ENCODE data around the gene CLNK. TPM values are rescaled to one million over a fixed set of nuclear protein-coding genes. Genes with fewer than 3 reads are reported as not detected.

Gene CLNK
- total RNA-seq, 2 experiments from 2014 or later: 0.05 to 0.17 TPM

DNA sequence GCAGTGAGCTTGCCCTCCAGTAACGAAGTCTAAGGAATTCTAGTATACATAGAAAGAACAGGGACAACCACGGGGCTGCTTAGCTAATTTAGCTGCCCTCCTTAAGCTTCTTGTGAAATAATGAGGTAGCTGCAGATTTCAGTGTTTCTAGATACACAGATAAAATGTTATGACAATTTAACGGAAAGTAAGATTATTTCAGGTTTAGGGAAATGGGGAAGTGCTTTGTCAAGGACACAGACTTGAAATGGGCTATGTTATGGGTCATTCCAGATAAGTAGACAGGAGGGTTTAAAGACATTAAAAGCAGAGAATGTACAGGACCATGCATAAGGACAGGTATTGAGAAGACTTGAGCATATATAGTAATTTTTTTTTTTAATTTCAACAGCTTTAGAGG, 193.2 kb downstream of the CLNK start:
- no peaks in the 10 kb centered on the region for H3K9me3 Mint-ChIP-seq
- Histone ChIP-seq H3K4me3 (ENCODE audit: low read length) (no peak overlapping the region), H3K36me3 (ENCODE audit: insufficient read depth, low read length) (no peaks in the 10 kb centered on the region), H3K9me3 (ENCODE audit: control insufficient read depth in 1 of 2, insufficient read depth in 1 of 2, low read length in 2 of 2) (no peaks in the 10 kb centered on the region), H3K4me1 (ENCODE audit: insufficient read depth, low read length) (no peaks in the 10 kb centered on the region), H3K27me3 (ENCODE audit: control insufficient read depth in 1 of 2, insufficient read depth in 2 of 2, low read length in 2 of 2) (peaks cover 2 to 5% of the 10 kb centered on the region in 2 experiments), H3K27ac (ENCODE audit: low read depth in 1 of 2, low read length in 2 of 2) (no peak overlapping the region)
- intact Hi-C loops (cut with DNase I, micrococcal nuclease): no loop called here
- no peak overlapping the region for H3K27ac Mint-ChIP-seq
- no peak for DNase-seq
- ChIA-PET POLR2A (no interaction called here), CTCF (no interaction called here)
- no peaks in the 10 kb centered on the region for H3K4me1 Mint-ChIP-seq (ENCODE audit: low read depth)
- no peak overlapping the region for H3K4me3 Mint-ChIP-seq
- TF ChIP-seq, protein P1, sequence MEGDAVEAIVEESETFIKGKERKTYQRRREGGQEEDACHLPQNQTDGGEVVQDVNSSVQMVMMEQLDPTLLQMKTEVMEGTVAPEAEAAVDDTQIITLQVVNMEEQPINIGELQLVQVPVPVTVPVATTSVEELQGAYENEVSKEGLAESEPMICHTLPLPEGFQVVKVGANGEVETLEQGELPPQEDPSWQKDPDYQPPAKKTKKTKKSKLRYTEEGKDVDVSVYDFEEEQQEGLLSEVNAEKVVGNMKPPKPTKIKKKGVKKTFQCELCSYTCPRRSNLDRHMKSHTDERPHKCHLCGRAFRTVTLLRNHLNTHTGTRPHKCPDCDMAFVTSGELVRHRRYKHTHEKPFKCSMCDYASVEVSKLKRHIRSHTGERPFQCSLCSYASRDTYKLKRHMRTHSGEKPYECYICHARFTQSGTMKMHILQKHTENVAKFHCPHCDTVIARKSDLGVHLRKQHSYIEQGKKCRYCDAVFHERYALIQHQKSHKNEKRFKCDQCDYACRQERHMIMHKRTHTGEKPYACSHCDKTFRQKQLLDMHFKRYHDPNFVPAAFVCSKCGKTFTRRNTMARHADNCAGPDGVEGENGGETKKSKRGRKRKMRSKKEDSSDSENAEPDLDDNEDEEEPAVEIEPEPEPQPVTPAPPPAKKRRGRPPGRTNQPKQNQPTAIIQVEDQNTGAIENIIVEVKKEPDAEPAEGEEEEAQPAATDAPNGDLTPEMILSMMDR (IDR thresholded peaks at IDR 0.05): no peak
- H3K27me3 Mint-ChIP-seq: peaks cover 10% of the 10 kb centered on the region
- no peak for ATAC-seq (ENCODE audit: poor library complexity)
- H3K36me3 Mint-ChIP-seq (ENCODE audit: low read depth): no peaks in the 10 kb centered on the region

DNA sequence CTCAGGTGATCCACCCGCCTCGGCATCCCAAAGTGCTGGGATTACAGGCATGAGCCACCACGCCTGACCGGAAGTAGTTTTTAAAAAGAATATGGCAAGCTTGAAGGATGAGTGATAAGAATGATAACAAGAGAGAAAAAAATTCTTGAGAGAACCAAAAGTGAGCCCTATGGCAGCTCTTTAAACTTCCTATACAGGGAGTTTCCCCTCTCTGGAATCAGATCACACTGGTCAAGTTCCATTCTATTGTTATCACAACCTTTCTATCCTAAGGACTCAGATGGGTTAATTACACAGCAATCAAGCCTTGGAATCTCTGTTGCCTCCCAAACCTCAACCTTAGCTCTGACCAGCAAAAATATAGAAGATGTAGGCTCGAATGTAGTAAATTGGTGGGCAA, 193.6 kb downstream of the CLNK start:
- Mint-ChIP-seq H3K27me3 (peaks cover 12% of the 10 kb centered on the region), H3K9me3 (no peaks in the 10 kb centered on the region), H3K36me3 (ENCODE audit: low read depth) (no peaks in the 10 kb centered on the region), H3K4me1 (ENCODE audit: low read depth) (no peaks in the 10 kb centered on the region), H3K4me3 (no peak overlapping the region), H3K27ac (no peak overlapping the region)
- ATAC-seq (ENCODE audit: poor library complexity) (no peak), DNase-seq (no peak)
- no peaks in the 10 kb centered on the region for H3K4me1 ChIP-seq (ENCODE audit: insufficient read depth, low read length)
- H3K27me3 ChIP-seq (ENCODE audit: control insufficient read depth in 1 of 2, insufficient read depth in 2 of 2, low read length in 2 of 2): peaks cover 2 to 5% of the 10 kb centered on the region in 2 experiments
- CTCF ChIA-PET: no interaction called here
- no peaks in the 10 kb centered on the region for H3K36me3 ChIP-seq (ENCODE audit: insufficient read depth, low read length)
- TF ChIP-seq, protein P1 (IDR thresholded peaks at IDR 0.05): no peak
- POLR2A ChIA-PET: no interaction called here
- no peaks in the 10 kb centered on the region for H3K9me3 ChIP-seq (ENCODE audit: control insufficient read depth in 1 of 2, insufficient read depth in 1 of 2, low read length in 2 of 2)
- no peak overlapping the region for H3K4me3 ChIP-seq (ENCODE audit: low read length)
- intact Hi-C loops (cut with DNase I, micrococcal nuclease): no loop called here
- H3K27ac ChIP-seq (ENCODE audit: low read depth in 1 of 2, low read length in 2 of 2): no peak overlapping the region

DNA sequence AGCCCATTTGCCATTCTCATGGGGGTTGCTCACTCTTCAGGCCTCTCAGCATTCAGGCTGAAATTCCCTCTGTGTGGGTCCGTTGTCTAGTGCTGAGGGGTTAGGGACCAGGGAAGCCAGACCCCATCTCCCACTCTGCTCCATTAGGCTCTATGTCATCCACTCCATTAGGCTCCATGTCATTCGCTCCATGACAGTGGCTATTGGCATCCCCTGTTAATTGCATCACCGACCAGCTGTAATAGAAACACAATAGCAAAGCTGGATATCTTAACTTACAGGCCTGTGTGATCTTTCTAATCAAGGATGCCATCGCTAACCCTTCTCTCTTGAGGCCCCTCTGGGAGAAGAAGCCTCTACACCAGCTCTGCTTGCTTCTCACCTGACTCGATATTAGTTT, 201.7 kb downstream of the CLNK start:
- Mint-ChIP-seq H3K27me3 (peaks cover 4% of the 10 kb centered on the region), H3K36me3 (ENCODE audit: low read depth) (no peaks in the 10 kb centered on the region), H3K9me3 (no peaks in the 10 kb centered on the region), H3K4me1 (ENCODE audit: low read depth) (no peaks in the 10 kb centered on the region), H3K27ac (no peak overlapping the region), H3K4me3 (no peak overlapping the region)
- H3K27ac ChIP-seq (ENCODE audit: low read depth in 1 of 2, low read length in 2 of 2): no peak overlapping the region
- no peak overlapping the region for H3K4me3 ChIP-seq (ENCODE audit: low read length)
- DNase-seq (no peak), ATAC-seq (ENCODE audit: poor library complexity) (no peak)
- intact Hi-C loops (cut with DNase I, micrococcal nuclease): loop anchor here in 1 of 2 experiments (5.0 kb wide), 1 partner anchor 46 kb away; no protein-coding TSS in a partner anchor
- CTCF ChIA-PET: no interaction called here
- H3K36me3 ChIP-seq (ENCODE audit: insufficient read depth, low read length): no peaks in the 10 kb centered on the region
- POLR2A ChIA-PET: no interaction called here
- no peaks in the 10 kb centered on the region for H3K9me3 ChIP-seq (ENCODE audit: control insufficient read depth in 1 of 2, insufficient read depth in 1 of 2, low read length in 2 of 2)
- H3K4me1 ChIP-seq (ENCODE audit: insufficient read depth, low read length): no peaks in the 10 kb centered on the region
- TF ChIP-seq, protein P1 (IDR thresholded peaks at IDR 0.05): no peak
- peaks cover 0 to 5% of the 10 kb centered on the region in 2 experiments for H3K27me3 ChIP-seq (ENCODE audit: control insufficient read depth in 1 of 2, insufficient read depth in 2 of 2, low read length in 2 of 2)

All from CD4-positive, alpha-beta T cell (primary cell).